Activated naive CD4-positive, alpha-beta T cell (primary cell): ENCODE measurements around the gene NLRC3.
"Not testable (repeated sequence)": the region's sequence is repeated elsewhere in the genome, so short reads cannot be mapped to it uniquely, and the experiment has no call there.

Experiments
- DNase-seq, 4 experiments: peaks; one replicate each; lab custom pipeline; 2025; lab: John Stamatoyannopoulos, UW

NLRC3 gene

DNA sequence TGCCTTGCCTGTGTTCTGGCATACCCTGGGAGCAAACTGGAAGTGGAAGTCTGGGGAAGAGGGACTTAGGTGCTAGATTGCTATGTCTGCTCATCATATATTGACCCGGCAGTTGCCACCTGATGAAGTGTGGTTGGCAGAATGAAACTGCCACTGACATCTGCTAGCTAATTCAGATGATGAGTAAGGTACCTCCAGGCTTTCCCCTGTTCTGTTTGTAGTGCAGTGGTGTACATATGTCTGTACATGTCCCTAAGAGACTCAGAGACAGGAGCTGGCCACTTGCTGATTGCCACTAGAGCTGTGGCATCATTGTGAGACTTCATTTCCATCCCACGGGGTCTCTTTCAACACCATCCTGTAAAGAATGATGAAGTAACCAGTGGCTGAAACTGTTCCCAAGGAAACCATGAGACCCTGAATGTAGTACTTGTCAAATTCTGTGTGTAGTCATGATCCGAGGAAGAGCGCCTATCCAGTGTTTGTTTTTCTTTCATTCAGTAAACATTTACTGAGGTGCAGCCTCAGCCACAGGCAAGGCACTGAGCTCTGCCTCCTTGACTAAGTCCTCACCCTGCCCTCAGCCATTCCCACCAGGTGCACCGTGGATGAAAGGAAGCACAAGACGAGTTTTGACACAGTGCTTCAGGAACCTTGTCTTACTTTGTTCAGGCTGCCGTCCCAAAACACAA, 63.2 kb downstream of the NLRC3 start:
- no peak for DNase-seq

DNA sequence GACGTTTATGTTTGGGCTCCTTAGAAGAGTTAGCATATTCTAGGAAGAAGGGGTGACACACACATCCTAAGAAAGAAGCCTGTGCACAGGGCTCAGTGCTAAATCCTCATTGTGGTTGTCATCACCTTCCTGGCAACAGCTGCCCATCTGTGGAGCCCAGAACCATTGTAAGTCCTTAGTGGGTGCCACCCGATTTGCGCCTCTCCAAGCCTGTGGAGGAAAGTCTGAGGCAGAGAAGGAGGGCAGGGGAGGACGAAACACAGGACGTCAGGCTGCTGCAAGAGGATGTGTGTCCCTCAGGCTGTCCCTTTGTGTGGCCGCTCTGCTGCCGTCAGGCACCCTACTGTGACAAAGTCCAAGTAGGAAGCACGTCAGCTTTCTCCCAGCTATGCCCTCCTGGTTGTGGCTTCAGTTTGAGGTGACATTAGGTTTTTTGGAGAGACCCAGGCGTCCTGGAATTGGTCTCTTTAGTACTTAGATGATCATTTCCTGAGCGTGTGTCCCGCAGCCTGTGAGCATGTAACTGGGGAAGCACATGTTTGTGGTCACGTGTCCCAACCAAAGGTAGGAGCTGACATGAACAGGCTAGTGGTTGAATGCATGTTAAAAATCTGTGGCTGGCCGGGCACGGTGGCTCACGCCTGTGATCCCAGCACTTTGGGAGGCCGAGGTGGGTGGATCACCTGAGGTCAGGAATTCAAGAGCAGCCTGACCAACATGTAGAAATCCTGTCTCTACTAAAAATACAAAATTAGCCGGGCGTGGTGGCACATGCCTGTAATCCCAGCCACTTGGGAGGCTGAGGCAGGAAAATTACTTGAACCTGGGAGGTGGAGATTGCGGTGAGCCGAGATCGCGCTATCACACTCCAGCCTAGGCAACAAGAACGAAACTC, 65.7 kb downstream of the NLRC3 start:
- no peak for DNase-seq

DNA sequence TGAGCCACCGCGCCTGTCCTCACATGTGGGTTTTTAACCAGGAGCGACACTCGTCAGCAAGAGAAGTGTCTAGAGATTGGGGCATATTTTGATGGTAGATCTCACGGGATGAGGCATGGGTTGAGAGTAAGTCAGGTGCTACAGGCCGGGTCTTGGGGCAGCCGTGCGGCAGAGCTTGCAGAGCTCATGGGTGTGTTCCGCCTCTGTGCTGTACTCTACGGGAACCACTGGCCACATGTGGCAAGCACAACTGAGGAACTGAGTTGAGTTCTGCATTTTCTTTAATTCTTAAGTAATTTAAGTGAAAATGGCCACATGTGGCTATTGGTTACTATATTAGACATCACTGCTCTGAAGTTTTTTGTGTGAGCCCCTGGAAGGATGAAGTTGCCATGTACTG, 66.8 kb downstream of the NLRC3 start:
- no peak for DNase-seq

- peak in 2 of 4 experiments; percentile 63 to 73 for DNase-seq
Measured at GRCh38 chr16:3509470-3509928, 67.7 kb downstream of the NLRC3 start.

DNA sequence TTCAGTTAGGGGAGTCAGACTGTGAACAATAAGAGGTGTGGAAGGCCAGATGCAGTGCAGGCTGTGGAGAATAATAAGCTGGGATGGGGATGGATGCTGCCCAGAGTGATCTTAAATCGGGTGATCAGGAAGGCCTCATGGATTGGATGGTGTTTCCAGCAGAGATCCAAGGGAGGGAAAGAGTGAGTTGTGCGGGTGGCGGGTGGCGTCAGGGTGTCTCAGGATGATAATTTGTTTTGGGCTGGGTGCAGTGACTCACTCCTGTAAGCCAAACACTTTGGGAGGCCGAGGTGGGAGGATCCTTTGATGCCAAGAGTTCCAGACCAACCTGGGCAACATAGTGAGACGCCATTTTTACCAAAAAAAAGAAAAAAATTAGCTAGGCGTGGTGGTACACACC, 68.5 kb downstream of the NLRC3 start:
- no peak for DNase-seq

- DNase-seq = peak in 2 of 4 experiments; percentile 22 to 49
Measured at GRCh38 chr16:3503523-3503922, 73.7 kb downstream of the NLRC3 start.

GRCh38 chr16:3501783-3502400, 75.3 kb downstream of the NLRC3 start:
- no peak for DNase-seq

GRCh38 chr16:3501412-3501761, 75.8 kb downstream of the NLRC3 start:
- not testable (repeated sequence) for DNase-seq

DNA sequence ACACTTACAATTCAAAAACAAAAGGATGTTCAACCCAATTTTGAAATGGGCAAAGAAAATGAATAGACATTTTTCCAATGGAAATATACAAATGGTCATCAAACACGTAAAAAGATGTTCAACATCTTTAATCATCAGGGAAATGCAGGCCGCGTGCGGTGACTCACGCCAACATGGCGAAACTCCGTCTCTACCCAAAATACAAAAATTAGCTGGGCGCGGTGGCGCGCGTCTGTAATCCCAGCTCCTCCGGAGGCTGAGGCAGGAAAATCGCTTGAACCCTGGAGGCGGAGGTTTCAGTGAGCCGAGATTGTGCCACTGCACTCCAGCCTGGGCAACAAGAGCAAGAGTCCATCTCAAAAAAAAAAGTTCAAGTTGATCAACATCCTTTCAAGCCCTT, 78.2 kb downstream of the NLRC3 start:
- no peak for DNase-seq

- no peak for DNase-seq
Measured at GRCh38 chr16:3497771-3498170, 79.4 kb downstream of the NLRC3 start.

DNA sequence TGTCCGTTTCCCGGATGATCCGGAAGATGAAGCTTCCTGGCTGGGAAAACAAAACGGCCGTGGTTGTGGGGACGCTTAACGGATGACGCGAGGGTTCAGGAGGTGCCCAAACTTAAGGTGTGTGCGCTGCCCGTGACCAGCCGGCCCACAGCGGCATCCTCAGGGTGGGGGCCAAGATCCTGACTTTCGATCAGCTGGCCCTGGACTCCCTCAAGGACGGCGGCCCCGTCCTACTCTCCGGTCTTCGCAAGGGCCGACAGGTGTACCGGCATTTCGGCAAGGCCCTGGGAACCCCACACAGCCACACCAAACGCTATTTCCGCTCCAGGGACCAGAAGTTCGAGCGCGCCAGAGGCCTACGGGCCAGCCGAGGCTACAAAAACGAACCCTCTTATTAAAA, 80.8 kb downstream of the NLRC3 start:
- DNase-seq = no peak

DNA sequence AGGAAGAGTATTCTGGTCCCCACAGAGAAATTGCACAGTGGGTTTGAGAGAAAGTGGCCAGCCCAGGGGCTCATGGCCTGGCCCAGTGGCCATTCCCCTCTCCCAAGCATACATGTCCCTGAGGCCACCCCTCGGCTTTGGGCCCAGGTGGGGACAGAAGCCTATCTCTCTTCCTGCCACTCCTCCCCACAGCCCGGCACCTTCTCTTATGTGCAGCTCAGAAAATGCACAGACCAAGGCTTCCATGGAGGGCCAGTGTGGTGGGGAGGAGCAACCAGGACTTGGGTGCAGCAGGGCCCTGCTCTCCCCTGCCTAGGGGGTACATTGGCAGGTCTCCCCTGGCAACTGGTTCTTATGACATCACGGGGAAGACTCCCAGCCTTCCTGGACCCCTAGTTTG, 82.0 kb downstream of the NLRC3 start, which contains the start of gene C16orf90:
TSS of gene C16orf90 (minus strand) at position 314 of the 400 bp plus-strand sequence. CDS start at position 246, 68 bp downstream.
- no peak for DNase-seq

- DNase-seq = no peak
Measured at GRCh38 chr16:3494386-3494973, 82.7 kb downstream of the NLRC3 start.

DNA sequence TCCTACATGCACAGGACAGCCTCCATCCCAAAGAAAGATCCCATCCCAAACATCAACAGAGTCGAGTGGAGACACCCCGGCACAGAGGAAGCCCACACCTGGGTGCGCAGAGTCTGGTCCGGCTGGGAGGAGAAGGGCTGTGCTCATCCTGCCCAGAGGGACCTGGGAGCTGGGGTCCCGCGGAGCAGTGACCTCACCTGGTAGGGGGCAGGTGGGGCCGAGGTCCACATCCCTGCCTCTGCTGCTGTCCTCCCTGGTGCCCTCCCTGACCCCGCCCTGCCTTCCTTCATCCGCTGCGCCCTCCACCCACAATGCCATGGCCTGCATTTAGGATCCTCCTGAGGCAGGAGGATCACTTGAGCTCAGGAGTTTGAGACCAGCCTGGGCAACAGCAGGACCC, 84.8 kb downstream of the NLRC3 start:
- no peak for DNase-seq

GRCh38 chr16:3490911-3491629, 86.1 kb downstream of the NLRC3 start:
- no peak for DNase-seq
